ENCODE results near the gene ADK. TPM values are rescaled to one million over a fixed set of nuclear protein-coding genes. Genes with fewer than 3 reads are reported as not detected.

ADK gene
- total RNA-seq, 4 donors from 2014 or later: 42.3 to 46.3 (median 42.9) TPM

GRCh38 chr10:74675484-74675883 lies 524.5 kb downstream of the ADK start:
- intact Hi-C loops (cut with DNase I; ENCODE audit: low total_unique reads): no loop called here
- TF ChIP-seq POLR2A (IDR thresholded peaks at IDR 0.05) (no peak), CTCF (IDR thresholded peaks at IDR 0.05) (no peak)
- DNase-seq (ENCODE audit: low spot score in 2 of 2): no peak
- H3K4me3 ChIP-seq (ENCODE audit: low read depth, poor library complexity, severe bottlenecking): no peak overlapping the region

- DNase-seq (ENCODE audit: low spot score in 2 of 2): no peak
- intact Hi-C loops (cut with DNase I; ENCODE audit: low total_unique reads): no loop called here
- H3K4me3 ChIP-seq (ENCODE audit: low read depth, poor library complexity, severe bottlenecking): no peak overlapping the region
- TF ChIP-seq CTCF (IDR thresholded peaks at IDR 0.05): no peak
- TF ChIP-seq POLR2A (IDR thresholded peaks at IDR 0.05): no peak
- 92 to 100% methylated on average over 1 of the region's 1 CpG for WGBS, 2 donors
Measured at GRCh38 chr10:74677951-74678350, 526.9 kb downstream of the ADK start.

GRCh38 chr10:74681917-74682627 lies 531.1 kb downstream of the ADK start:
- no peak for TF ChIP-seq POLR2A (IDR thresholded peaks at IDR 0.05)
- TF ChIP-seq CTCF (IDR thresholded peaks at IDR 0.05): no peak
- DNase-seq (ENCODE audit: low spot score in 2 of 2): no peak
- H3K4me3 ChIP-seq (ENCODE audit: low read depth, poor library complexity, severe bottlenecking): no peak overlapping the region
- intact Hi-C loops (cut with DNase I; ENCODE audit: low total_unique reads): no loop called here
- 80 to 87% methylated on average over 4 of the region's 4 CpGs for WGBS, 2 donors

- intact Hi-C loops (cut with DNase I; ENCODE audit: low total_unique reads): no loop called here
- DNase-seq (ENCODE audit: low spot score in 2 of 2): no peak
- H3K4me3 ChIP-seq (ENCODE audit: low read depth, poor library complexity, severe bottlenecking): no peak overlapping the region
- TF ChIP-seq CTCF (IDR thresholded peaks at IDR 0.05) (no peak), POLR2A (IDR thresholded peaks at IDR 0.05) (no peak)
Measured at GRCh38 chr10:74683067-74683466, 532.0 kb downstream of the ADK start.

- intact Hi-C loops (cut with DNase I; ENCODE audit: low total_unique reads): no loop called here
- no peak for DNase-seq (ENCODE audit: low spot score in 2 of 2)
- 65 to 70% methylated on average over 7 of the region's 7 CpGs for WGBS, 2 donors
Measured at GRCh38 chr10:74683621-74684364, 532.8 kb downstream of the ADK start.

More at GRCh38 chr10:74683621-74684364, 532.8 kb downstream of the ADK start:
- no peak overlapping the region for H3K4me3 ChIP-seq (ENCODE audit: low read depth, poor library complexity, severe bottlenecking)
- TF ChIP-seq CTCF (IDR thresholded peaks at IDR 0.05): no peak
- TF ChIP-seq POLR2A (IDR thresholded peaks at IDR 0.05): no peak

Data from lower leg skin (tissue), 4 donors.